Hepatocyte (in vitro differentiated cells): ENCODE data around the gene TPM4. TPM values are rescaled to one million over a fixed set of nuclear protein-coding genes. Genes with fewer than 3 reads are reported as not detected.

Source experiments
- DNase-seq: peaks from one replicate; pipeline ENCODE4 v3.0.0-alpha.2; 2016; ENCODE audit warnings: low spot score
- H2AFZ ChIP-seq: fragments of 200-600 bp; sonication (generic); 2 replicates; pipeline ENCODE4 v1.6.0; 2016; ENCODE audit warnings: antibody characterized with exemption, mild to moderate bottlenecking
- H3K27ac ChIP-seq: fragments of 200-600 bp; sonication (generic); 2 replicates; pipeline ENCODE4 v1.5.1; 2016; ENCODE audit warnings: mild to moderate bottlenecking
- H3K27me3 ChIP-seq: fragments of 200-600 bp; sonication (generic); 2 replicates; pipeline ENCODE4 v1.6.1; 2016
- H3K36me3 ChIP-seq: fragments of 200-600 bp; sonication (generic); replicated peaks from 2 replicates; pipeline ENCODE4 v1.5.1; 2016; ENCODE audit warnings: low read depth; ENCODE audit not compliant: insufficient read depth
- H3K4me1 ChIP-seq: fragments of 200-600 bp; sonication (generic); 2 replicates; pipeline ENCODE4 v1.5.1; 2016; ENCODE audit warnings: mild to moderate bottlenecking, moderate library complexity; ENCODE audit not compliant: insufficient read depth
- H3K4me2 ChIP-seq: fragments of 200-600 bp; sonication (generic); 2 replicates; pipeline ENCODE4 v1.6.0; 2016
- H3K4me3 ChIP-seq: fragments of 200-600 bp; sonication (generic); 2 replicates; pipeline ENCODE4 v1.5.1; 2016; ENCODE audit warnings: mild to moderate bottlenecking
- H3K79me2 ChIP-seq: fragments of 200-600 bp; sonication (generic); 2 replicates; pipeline ENCODE4 v1.6.0; 2017; ENCODE audit warnings: mild to moderate bottlenecking
- H3K9me2 ChIP-seq: fragments of 200-600 bp; sonication (generic); replicated peaks from 2 replicates; pipeline ENCODE4 v1.6.0; 2017; ENCODE audit warnings: mild to moderate bottlenecking; ENCODE audit not compliant: insufficient read depth
- H3K9me3 ChIP-seq: fragments of 200-600 bp; sonication (generic); 2 replicates; pipeline ENCODE4 v1.5.1; 2016; ENCODE audit warnings: low read depth, mild to moderate bottlenecking
- H4K20me1 ChIP-seq: fragments of 200-600 bp; sonication (generic); 2 replicates; pipeline ENCODE4 v1.6.0; 2016; ENCODE audit warnings: mild to moderate bottlenecking; ENCODE audit not compliant: insufficient read depth, poor library complexity, severe bottlenecking
- EZH2 ChIP-seq: fragments of 200-600 bp; sonication (generic); IDR thresholded peaks from 2 replicates; pipeline ENCODE4 v1.6.1; 2016; ENCODE audit warnings: antibody characterized with exemption, mild to moderate bottlenecking, borderline replicate concordance
- EZH2phosphoT487 ChIP-seq: fragments of 200-600 bp; sonication (generic); IDR thresholded peaks from one replicate; pipeline ENCODE4 v1.6.1; 2018; ENCODE audit warnings: antibody characterized with exemption, mild to moderate bottlenecking, low read depth, moderate library complexity; ENCODE audit not compliant: unreplicated experiment, severe bottlenecking
- WGBS: methylation state at CpG from one replicate; pipeline ENCODE4 v1.1.6; 2016; ENCODE audit warnings: low lambda C conversion rate; ENCODE audit errors: missing lambda C conversion rate; 5-methylcytosine and 5-hydroxymethylcytosine counted together
- polyA plus RNA-seq: library from polyadenylated mRNA; unstranded; fragments of >200 nt; fragmentation: Nextera tagmentation; extraction: Ambion mirVana; gene quantifications from 2 replicates; pipeline ENCODE4 v1.2.1, GENCODE V29; 2016
- total RNA-seq: library from RNA; depleted of rRNA; stranded (reverse); fragments of >200 nt; gene quantifications from 2 replicates; pipeline ENCODE4 v1.2.3, GENCODE V29; 2014
- TF ChIP-seq, protein P1 (sequence below): fragments of 200-600 bp; sonication (generic); IDR thresholded peaks from 2 replicates; pipeline ENCODE4 v1.5.1; 2016; ENCODE audit warnings: antibody characterized with exemption, mild to moderate bottlenecking; ENCODE audit not compliant: poor library complexity

TPM4 gene
- total and polyA plus RNA-seq, 2 experiments from 2014 or later = 337 to 417 TPM

GRCh38 chr19:16030964-16031871 is 45.1 kb upstream of the TPM4 start:
- H3K36me3 ChIP-seq = no peaks in the 10 kb centered on the region
- H2AFZ ChIP-seq = no peak overlapping the region
- H3K27me3 ChIP-seq = no peaks in the 10 kb centered on the region
- H3K4me3 ChIP-seq = no peak overlapping the region
- H3K4me2 ChIP-seq = no peak overlapping the region
- no peak overlapping the region for H3K27ac ChIP-seq
- TF ChIP-seq EZH2 (no peak), EZH2phosphoT487 (no peak)
- TF ChIP-seq, protein P1, sequence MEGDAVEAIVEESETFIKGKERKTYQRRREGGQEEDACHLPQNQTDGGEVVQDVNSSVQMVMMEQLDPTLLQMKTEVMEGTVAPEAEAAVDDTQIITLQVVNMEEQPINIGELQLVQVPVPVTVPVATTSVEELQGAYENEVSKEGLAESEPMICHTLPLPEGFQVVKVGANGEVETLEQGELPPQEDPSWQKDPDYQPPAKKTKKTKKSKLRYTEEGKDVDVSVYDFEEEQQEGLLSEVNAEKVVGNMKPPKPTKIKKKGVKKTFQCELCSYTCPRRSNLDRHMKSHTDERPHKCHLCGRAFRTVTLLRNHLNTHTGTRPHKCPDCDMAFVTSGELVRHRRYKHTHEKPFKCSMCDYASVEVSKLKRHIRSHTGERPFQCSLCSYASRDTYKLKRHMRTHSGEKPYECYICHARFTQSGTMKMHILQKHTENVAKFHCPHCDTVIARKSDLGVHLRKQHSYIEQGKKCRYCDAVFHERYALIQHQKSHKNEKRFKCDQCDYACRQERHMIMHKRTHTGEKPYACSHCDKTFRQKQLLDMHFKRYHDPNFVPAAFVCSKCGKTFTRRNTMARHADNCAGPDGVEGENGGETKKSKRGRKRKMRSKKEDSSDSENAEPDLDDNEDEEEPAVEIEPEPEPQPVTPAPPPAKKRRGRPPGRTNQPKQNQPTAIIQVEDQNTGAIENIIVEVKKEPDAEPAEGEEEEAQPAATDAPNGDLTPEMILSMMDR = no peak
- no peaks in the 10 kb centered on the region for H3K9me3 ChIP-seq
- no peaks in the 10 kb centered on the region for H3K79me2 ChIP-seq
- H4K20me1 ChIP-seq = no peaks in the 10 kb centered on the region
- H3K9me2 ChIP-seq = no peaks in the 10 kb centered on the region
- H3K4me1 ChIP-seq = no peaks in the 10 kb centered on the region
- 81% methylated on average over 13 of the region's 13 CpGs for WGBS
- DNase-seq = no peak

DNA sequence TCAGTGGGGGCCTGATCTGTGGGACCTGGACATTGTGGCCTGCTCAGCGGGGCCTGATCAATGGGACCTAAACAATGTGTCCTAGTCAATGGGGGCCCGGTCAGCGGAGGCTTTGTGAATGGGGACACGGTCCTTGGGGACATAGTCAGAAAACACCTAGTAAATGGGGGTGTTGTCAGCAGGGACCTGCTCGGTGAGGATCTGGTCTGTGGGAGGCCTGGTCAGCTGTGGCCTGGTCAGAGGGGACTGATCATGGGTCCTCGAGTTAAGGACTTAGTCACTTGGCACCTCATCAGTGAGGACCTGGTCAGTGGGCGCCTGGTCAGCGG is 44.5 kb upstream of the TPM4 start:
- WGBS = 91% methylated on average over 8 of the region's 8 CpGs

DNA sequence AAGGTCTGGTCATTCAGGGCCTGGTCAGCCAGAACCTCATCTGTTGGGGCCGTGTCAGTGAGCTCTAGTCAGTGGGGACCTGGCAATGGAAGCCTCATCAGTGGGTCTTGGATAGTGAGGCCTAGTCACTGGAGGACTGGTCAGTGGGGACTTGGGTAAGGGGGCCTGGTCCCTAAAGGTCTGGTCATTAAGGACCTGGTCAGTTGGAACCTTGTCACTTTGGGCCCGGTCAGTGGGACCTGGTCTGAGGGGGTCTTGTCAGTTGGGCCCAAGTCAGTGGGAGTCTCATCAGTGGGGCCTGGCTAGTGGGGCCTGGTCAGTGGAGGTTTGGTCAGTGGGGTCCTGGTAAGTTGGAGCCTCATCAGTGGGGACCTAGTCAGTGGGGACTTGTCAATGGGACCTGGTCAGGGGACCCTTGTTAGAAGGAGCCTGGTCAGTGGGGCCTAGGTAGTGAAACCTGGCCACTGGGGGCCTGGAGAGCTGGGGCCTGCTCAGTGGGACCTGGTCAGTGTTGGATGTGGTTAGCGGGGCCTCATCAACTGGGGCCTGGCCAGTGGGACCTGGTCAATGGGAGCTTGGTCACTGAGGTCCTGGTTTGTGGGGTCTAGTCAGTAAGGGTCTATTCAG is 43.7 kb upstream of the TPM4 start:
- WGBS = 93% methylated on average over 3 of the region's 3 CpGs
- H3K9me2 ChIP-seq = no peaks in the 10 kb centered on the region
- no peaks in the 10 kb centered on the region for H3K9me3 ChIP-seq
- H4K20me1 ChIP-seq = no peaks in the 10 kb centered on the region
- H3K4me2 ChIP-seq = no peak overlapping the region
- no peak overlapping the region for H3K4me3 ChIP-seq
- no peaks in the 10 kb centered on the region for H3K27me3 ChIP-seq
- H3K36me3 ChIP-seq = no peaks in the 10 kb centered on the region
- no peak overlapping the region for H3K27ac ChIP-seq
- no peak for TF ChIP-seq EZH2phosphoT487
- TF ChIP-seq EZH2 = no peak
- no peak for DNase-seq
- H3K4me1 ChIP-seq = no peaks in the 10 kb centered on the region
- H3K79me2 ChIP-seq = no peaks in the 10 kb centered on the region
- no peak overlapping the region for H2AFZ ChIP-seq

More for the DNA sequence above, 44.5 kb upstream of the TPM4 start:
- Histone ChIP-seq H3K27me3 (no peaks in the 10 kb centered on the region), H3K9me3 (no peaks in the 10 kb centered on the region), H3K27ac (no peak overlapping the region), H3K79me2 (no peaks in the 10 kb centered on the region), H3K36me3 (no peaks in the 10 kb centered on the region), H2AFZ (no peak overlapping the region), H3K9me2 (no peaks in the 10 kb centered on the region), H3K4me2 (no peak overlapping the region), H4K20me1 (no peaks in the 10 kb centered on the region), H3K4me3 (no peak overlapping the region), H3K4me1 (no peaks in the 10 kb centered on the region)
- DNase-seq = no peak
- TF ChIP-seq EZH2phosphoT487 = no peak
- TF ChIP-seq EZH2 = no peak
- TF ChIP-seq, protein P1 = no peak

DNA sequence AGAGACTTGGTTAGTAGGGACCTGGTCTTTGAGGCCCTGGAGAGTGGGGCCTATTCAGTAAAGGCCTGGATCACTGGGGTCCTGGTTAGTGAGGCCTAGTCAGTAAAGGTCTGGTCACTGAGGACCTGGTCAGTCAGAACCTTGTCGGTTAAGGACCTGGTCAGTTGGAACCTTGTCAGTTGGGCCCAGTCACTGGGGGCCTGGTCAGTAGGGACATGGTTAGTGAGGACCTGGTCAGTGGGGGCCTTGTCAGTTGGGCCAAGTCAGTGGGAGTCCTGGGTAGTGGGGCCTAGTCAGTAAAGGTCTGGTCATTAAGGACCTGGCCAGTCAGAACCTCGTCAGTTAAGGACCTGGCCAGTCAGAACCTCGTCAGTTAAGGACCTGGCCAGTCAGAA is 43.2 kb upstream of the TPM4 start:
- H3K36me3 ChIP-seq = no peaks in the 10 kb centered on the region
- no peaks in the 10 kb centered on the region for H3K4me1 ChIP-seq
- H3K79me2 ChIP-seq = no peaks in the 10 kb centered on the region
- H2AFZ ChIP-seq = no peak overlapping the region
- no peaks in the 10 kb centered on the region for H4K20me1 ChIP-seq
- DNase-seq = no peak
- no peaks in the 10 kb centered on the region for H3K9me2 ChIP-seq
- no peaks in the 10 kb centered on the region for H3K27me3 ChIP-seq
- H3K9me3 ChIP-seq = no peaks in the 10 kb centered on the region
- H3K4me2 ChIP-seq = no peak overlapping the region
- H3K4me3 ChIP-seq = no peak overlapping the region
- WGBS = 81% methylated on average over 3 of the region's 3 CpGs
- TF ChIP-seq EZH2phosphoT487 (no peak), EZH2 (no peak)
- TF ChIP-seq, protein P1 = no peak
- no peak overlapping the region for H3K27ac ChIP-seq
